Neural cell (in vitro differentiated cells): Measurements from ENCODE around the gene ORM2. TPM values are rescaled to one million over a fixed set of nuclear protein-coding genes. Genes with fewer than 3 reads are reported as not detected.

ENCODE experiments used
- H2AFZ ChIP-seq: fragments of 200-600, 300-800 bp; sonication (generic), shearing (Covaris generic); 2 replicates; pipeline ENCODE4 v1.6.0; 2014; ENCODE audit warnings: low read depth, mild to moderate bottlenecking, antibody characterized with exemption, low read length, moderate library complexity
- H3F3A ChIP-seq: fragments of 200-600 bp; shearing (Covaris generic); 2 replicates; pipeline ENCODE4 v1.6.1; 2016; ENCODE audit warnings: mild to moderate bottlenecking, moderate library complexity, mixed read lengths, antibody characterized with exemption, low read length; ENCODE audit not compliant: insufficient read depth, poor library complexity, severe bottlenecking
- H3K27ac ChIP-seq: fragments of 200-600, 300-800 bp; sonication (generic), shearing (Covaris generic); 2 replicates; pipeline ENCODE4 v1.5.1; 2014; ENCODE audit warnings: mild to moderate bottlenecking, low read length, moderate library complexity
- H3K27me3 ChIP-seq: fragments of 300-800, 200-600 bp; sonication (generic), shearing (Covaris generic); 2 replicates; pipeline ENCODE4 v1.6.0; 2014; ENCODE audit warnings: mild to moderate bottlenecking, low read depth, low read length, moderate library complexity; ENCODE audit not compliant: insufficient read depth
- H3K36me3 ChIP-seq: fragments of 300-800, 200-600 bp; sonication (generic), shearing (Covaris generic); 2 replicates; pipeline ENCODE4 v1.5.1; 2014; ENCODE audit warnings: mild to moderate bottlenecking, antibody characterized with exemption, low read length, moderate library complexity; ENCODE audit not compliant: insufficient read depth
- H3K4me2 ChIP-seq: fragments of 300-800, 200-600 bp; sonication (generic), shearing (Covaris generic); 2 replicates; pipeline ENCODE4 v1.6.0; 2014; ENCODE audit warnings: mild to moderate bottlenecking, low read length
- H3K4me3 ChIP-seq: fragments of 300-800, 200-600 bp; sonication (generic), shearing (Covaris generic); 2 replicates; pipeline ENCODE4 v1.5.1; 2014; ENCODE audit warnings: mild to moderate bottlenecking, low read length, moderate library complexity
- H3K79me2 ChIP-seq: fragments of 200-600 bp; shearing (Covaris generic); replicated peaks from 2 replicates; pipeline ENCODE4 v1.6.0; 2014; ENCODE audit warnings: mild to moderate bottlenecking, low read length, moderate library complexity; ENCODE audit not compliant: insufficient read depth
- H3K9ac ChIP-seq: fragments of 300-800, 200-600 bp; sonication (generic), shearing (Covaris generic); 2 replicates; pipeline ENCODE4 v1.6.1; 2016; ENCODE audit warnings: mild to moderate bottlenecking, low read length, mixed read lengths
- H3K9me2 ChIP-seq: fragments of 200-600 bp; shearing (Covaris generic); 2 replicates; pipeline ENCODE4 v1.6.1; 2016; ENCODE audit warnings: mild to moderate bottlenecking, low read length, mixed read lengths; ENCODE audit not compliant: insufficient read depth
- H3K9me3 ChIP-seq: fragments of 200-600, 300-800 bp; sonication (generic), shearing (Covaris generic); 2 replicates; pipeline ENCODE4 v1.6.1; 2016; ENCODE audit warnings: mild to moderate bottlenecking, mixed run types, low read length, moderate library complexity, mixed read lengths
- H4K20me1 ChIP-seq: fragments of 200-600 bp; shearing (Covaris generic); 2 replicates; pipeline ENCODE4 v1.6.1; 2016; ENCODE audit warnings: mild to moderate bottlenecking, mixed run types; ENCODE audit not compliant: insufficient read depth
- CTCF ChIP-seq: fragments of 450-650 bp; IDR thresholded peaks from 2 replicates; pipeline ENCODE4 v1.5.1; 2014; ENCODE audit warnings: antibody characterized with exemption, mild to moderate bottlenecking, moderate library complexity; ENCODE audit not compliant: poor library complexity, severe bottlenecking
- EP300 ChIP-seq: fragments of 450-650 bp; conservative IDR thresholded peaks from 2 replicates; pipeline ENCODE4 v1.6.1; 2014; ENCODE audit warnings: antibody characterized with exemption, mild to moderate bottlenecking, moderate library complexity; ENCODE audit not compliant: poor library complexity, severe bottlenecking
- EZH2 ChIP-seq: fragments of 200-600, 300-800 bp; shearing (Covaris generic), sonication (generic); IDR thresholded peaks from 2 replicates; pipeline ENCODE4 v1.6.1; 2014; ENCODE audit warnings: antibody characterized with exemption, low read length, borderline replicate concordance, mild to moderate bottlenecking; ENCODE audit not compliant: insufficient read depth, poor library complexity, severe bottlenecking
- MXI1 ChIP-seq: fragments of 450-650 bp; conservative IDR thresholded peaks from 2 replicates; pipeline ENCODE4 v1.6.1; 2014; ENCODE audit warnings: antibody characterized with exemption, mild to moderate bottlenecking; ENCODE audit not compliant: poor library complexity, severe bottlenecking
- POLR2AphosphoS5 ChIP-seq: IDR thresholded peaks from 2 replicates; pipeline ENCODE4 v1.6.1; 2012
- RAD21 ChIP-seq: fragments of 450-650 bp; conservative IDR thresholded peaks from 2 replicates; pipeline ENCODE4 v1.6.1; 2014; ENCODE audit warnings: antibody characterized with exemption, mild to moderate bottlenecking, moderate library complexity
- REST ChIP-seq: IDR thresholded peaks from 2 replicates; pipeline ENCODE4 v1.6.1; 2012; ENCODE audit warnings: borderline replicate concordance
- SMC3 ChIP-seq: fragments of 450-650 bp; conservative IDR thresholded peaks from 2 replicates; pipeline ENCODE4 v1.6.1; 2014; ENCODE audit warnings: antibody characterized with exemption, mild to moderate bottlenecking, moderate library complexity; ENCODE audit not compliant: poor library complexity
- TAF1 ChIP-seq: IDR thresholded peaks from 2 replicates; pipeline ENCODE4 v1.6.1; 2012; ENCODE audit warnings: low read depth
- polyA plus RNA-seq: library from polyadenylated mRNA; depleted of rRNA; stranded (reverse); fragments of >200 nt; gene quantifications from 2 replicates; pipeline ENCODE4 v1.2.3, GENCODE V29; 2014

ORM2 gene
- polyA plus RNA-seq, 1 donor from 2014 or later: not detected

GRCh38 chr9:114308361-114308950 is 21.2 kb upstream of the ORM2 start:
- Histone ChIP-seq H2AFZ (no peak overlapping the region), H3K9me3 (no peaks in the 10 kb centered on the region), H3F3A (no peaks in the 10 kb centered on the region), H3K4me2 (no peak overlapping the region), H3K27me3 (no peaks in the 10 kb centered on the region), H3K9me2 (no peaks in the 10 kb centered on the region), H3K79me2 (no peaks in the 10 kb centered on the region), H3K36me3 (no peaks in the 10 kb centered on the region), H3K27ac (no peak overlapping the region), H4K20me1 (no peaks in the 10 kb centered on the region), H3K4me3 (no peak overlapping the region), H3K9ac (no peak overlapping the region)
- TF ChIP-seq POLR2AphosphoS5 (no peak), SMC3 (no peak), TAF1 (no peak), MXI1 (no peak), EZH2 (no peak), CTCF (no peak), RAD21 (no peak), REST (no peak), EP300 (no peak)

- H3F3A ChIP-seq: no peaks in the 10 kb centered on the region
- H3K79me2 ChIP-seq: no peaks in the 10 kb centered on the region
- no peaks in the 10 kb centered on the region for H3K9me2 ChIP-seq
- TF ChIP-seq CTCF: no peak
- TF ChIP-seq TAF1: no peak
- TF ChIP-seq SMC3: no peak
- no peak overlapping the region for H3K9ac ChIP-seq
- no peak overlapping the region for H3K4me2 ChIP-seq
- H3K9me3 ChIP-seq: no peaks in the 10 kb centered on the region
- H4K20me1 ChIP-seq: no peaks in the 10 kb centered on the region
- H3K36me3 ChIP-seq: no peaks in the 10 kb centered on the region
- H3K4me3 ChIP-seq: no peak overlapping the region
- H3K27me3 ChIP-seq: no peaks in the 10 kb centered on the region
- no peak overlapping the region for H2AFZ ChIP-seq
- no peak overlapping the region for H3K27ac ChIP-seq
Measured at GRCh38 chr9:114309096-114309495, 20.6 kb upstream of the ORM2 start.
